DND-41 (cell line): ENCODE measurements around the gene ETFDH.
A peak's percentile ranks its signal among the peaks of the same experiment; 100 is the strongest.
"Not testable (repeated sequence)": the region's sequence is repeated elsewhere in the genome, so short reads cannot be mapped to it uniquely, and the experiment has no call there.

ENCODE experiments used
- ATAC-seq: fragments of 200-7000 bp; cut with Tn5 transposase; 3 replicates; pipeline ENCODE4 v1.9.1; 2021; ENCODE audit warnings: low read depth; ENCODE audit not compliant: insufficient read depth
- DNase-seq: peaks from one replicate; pipeline ENCODE4 v3.0.0-alpha.2; 2020
- H2AFZ ChIP-seq: 2 replicates; pipeline ENCODE4 v1.6.0; 2012; ENCODE audit warnings: low read depth, low read length
- H3K27ac ChIP-seq: 2 replicates; pipeline ENCODE4 v1.5.1; 2012; ENCODE audit warnings: low read length, inconsistent platforms
- H3K27me3 ChIP-seq: fragments of 200-600 bp; sonication (generic); 2 replicates; pipeline ENCODE4 v1.6.0; 2012; ENCODE audit warnings: low read length, mild to moderate bottlenecking, inconsistent platforms; ENCODE audit not compliant: insufficient read depth, poor library complexity
- H3K36me3 ChIP-seq: 2 replicates; pipeline ENCODE4 v1.5.1; 2012; ENCODE audit warnings: low read length, inconsistent platforms; ENCODE audit not compliant: insufficient read depth
- H3K4me1 ChIP-seq: 2 replicates; pipeline ENCODE4 v1.5.1; 2012; ENCODE audit warnings: mild to moderate bottlenecking, low read length; ENCODE audit not compliant: insufficient read depth
- H3K4me2 ChIP-seq: 2 replicates; pipeline ENCODE4 v1.6.0; 2012; ENCODE audit warnings: mild to moderate bottlenecking, moderate library complexity, low read length, inconsistent platforms; ENCODE audit not compliant: insufficient read depth
- H3K4me3 ChIP-seq, 2 experiments: fragments of 200-600 bp in 1 of 2; shearing (Covaris generic) in 1 of 2; 2 replicates each; pipeline ENCODE4 v1.5.1; 2012 to 2016; ENCODE audit warnings: inconsistent platforms in 2 of 2, low read length in 2 of 2, mild to moderate bottlenecking in 2 of 2, low read depth in 1 of 2, moderate library complexity in 1 of 2
- H3K79me2 ChIP-seq: 2 replicates; pipeline ENCODE4 v1.6.0; 2012; ENCODE audit warnings: low read length, inconsistent platforms; ENCODE audit not compliant: insufficient read depth
- H3K9ac ChIP-seq: 2 replicates; pipeline ENCODE4 v1.6.0; 2012; ENCODE audit warnings: low read depth, mild to moderate bottlenecking, inconsistent platforms, low read length, moderate library complexity
- H3K9me3 ChIP-seq: 2 replicates; pipeline ENCODE4 v1.5.1; 2012; ENCODE audit warnings: low read length, moderate library complexity, mild to moderate bottlenecking, inconsistent platforms; ENCODE audit not compliant: insufficient read depth, severe bottlenecking
- H4K20me1 ChIP-seq: 2 replicates; pipeline ENCODE4 v1.6.0; 2012; ENCODE audit warnings: low read length; ENCODE audit not compliant: insufficient read depth
- EZH2 ChIP-seq: IDR thresholded peaks from 3 replicates; pipeline ENCODE4 v1.6.1; 2012; ENCODE audit warnings: borderline replicate concordance, low read depth, mild to moderate bottlenecking, moderate library complexity, low read length, inconsistent platforms; ENCODE audit not compliant: severe bottlenecking
- TF ChIP-seq, protein P1 (sequence below): IDR thresholded peaks from 2 replicates; pipeline ENCODE4 v1.5.1; 2012; ENCODE audit warnings: borderline replicate concordance, low read length, moderate library complexity, mild to moderate bottlenecking; ENCODE audit not compliant: poor library complexity, severe bottlenecking; ENCODE audit errors: extremely low read depth

ETFDH gene

DNA sequence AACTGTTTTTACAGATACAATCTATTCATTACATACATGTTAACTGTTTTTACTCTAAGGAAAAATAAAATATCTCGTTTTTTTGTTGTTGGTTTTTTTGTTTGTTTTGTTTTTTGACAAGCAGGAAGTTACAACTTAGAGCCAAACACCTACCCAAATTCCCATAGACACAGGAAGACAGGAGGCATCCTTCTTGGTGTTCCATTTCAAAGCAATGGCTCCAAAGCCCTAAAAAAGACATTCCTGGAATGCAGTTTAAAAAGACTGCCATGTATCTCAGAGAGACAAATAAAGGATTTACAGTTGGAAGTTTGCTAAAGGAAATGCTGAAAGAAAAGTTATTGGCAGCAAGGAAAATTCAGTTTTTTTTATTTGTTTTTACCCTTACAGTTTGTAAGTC is 16.7 kb downstream of the ETFDH start:
- DNase-seq, result no peak
- H3K27me3 ChIP-seq, result no peaks in the 10 kb centered on the region
- no peaks in the 10 kb centered on the region for H3K79me2 ChIP-seq
- H2AFZ ChIP-seq, result no peak overlapping the region
- peaks cover 11% of the 10 kb centered on the region; the same call in 1 of the 2 replicates for H3K36me3 ChIP-seq
- no peak overlapping the region for H3K27ac ChIP-seq
- H4K20me1 ChIP-seq, result no peaks in the 10 kb centered on the region
- H3K4me1 ChIP-seq, result no peaks in the 10 kb centered on the region
- H3K4me3 ChIP-seq, result no peak overlapping the region
- no peaks in the 10 kb centered on the region for H3K9me3 ChIP-seq
- no peak for TF ChIP-seq EZH2
- TF ChIP-seq, protein P1, sequence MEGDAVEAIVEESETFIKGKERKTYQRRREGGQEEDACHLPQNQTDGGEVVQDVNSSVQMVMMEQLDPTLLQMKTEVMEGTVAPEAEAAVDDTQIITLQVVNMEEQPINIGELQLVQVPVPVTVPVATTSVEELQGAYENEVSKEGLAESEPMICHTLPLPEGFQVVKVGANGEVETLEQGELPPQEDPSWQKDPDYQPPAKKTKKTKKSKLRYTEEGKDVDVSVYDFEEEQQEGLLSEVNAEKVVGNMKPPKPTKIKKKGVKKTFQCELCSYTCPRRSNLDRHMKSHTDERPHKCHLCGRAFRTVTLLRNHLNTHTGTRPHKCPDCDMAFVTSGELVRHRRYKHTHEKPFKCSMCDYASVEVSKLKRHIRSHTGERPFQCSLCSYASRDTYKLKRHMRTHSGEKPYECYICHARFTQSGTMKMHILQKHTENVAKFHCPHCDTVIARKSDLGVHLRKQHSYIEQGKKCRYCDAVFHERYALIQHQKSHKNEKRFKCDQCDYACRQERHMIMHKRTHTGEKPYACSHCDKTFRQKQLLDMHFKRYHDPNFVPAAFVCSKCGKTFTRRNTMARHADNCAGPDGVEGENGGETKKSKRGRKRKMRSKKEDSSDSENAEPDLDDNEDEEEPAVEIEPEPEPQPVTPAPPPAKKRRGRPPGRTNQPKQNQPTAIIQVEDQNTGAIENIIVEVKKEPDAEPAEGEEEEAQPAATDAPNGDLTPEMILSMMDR, result no peak
- H3K4me2 ChIP-seq, result no peak overlapping the region
- ATAC-seq, result no peak
- H3K9ac ChIP-seq, result no peak overlapping the region

DNA sequence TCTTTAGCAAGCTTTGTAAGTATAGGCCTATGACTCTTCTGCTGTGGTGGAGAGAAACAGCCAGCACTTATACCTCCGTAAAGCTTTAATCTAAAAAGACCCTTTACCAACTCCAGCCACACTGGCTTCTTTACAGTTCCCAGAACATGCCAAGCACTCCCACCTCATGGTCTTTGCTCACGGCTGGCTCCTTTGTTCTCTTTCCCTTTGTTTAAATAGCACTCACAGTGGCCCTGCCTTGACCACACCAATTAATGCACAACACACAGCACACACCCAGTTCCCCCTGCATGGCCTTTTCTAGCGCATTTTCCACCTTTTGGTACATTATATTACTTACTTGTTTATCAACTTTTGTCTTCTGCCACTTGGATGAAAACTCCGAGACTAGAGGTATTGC is 32.2 kb downstream of the ETFDH start:
- Histone ChIP-seq H3K9me3 (no peaks in the 10 kb centered on the region), H2AFZ (no peak overlapping the region), H3K4me3 (no peak overlapping the region), H3K27ac (no peak overlapping the region), H3K36me3 (peaks cover 34% of the 10 kb centered on the region; the same call in 1 of the 2 replicates), H4K20me1 (no peaks in the 10 kb centered on the region), H3K4me2 (no peak overlapping the region), H3K4me1 (no peaks in the 10 kb centered on the region), H3K27me3 (no peaks in the 10 kb centered on the region), H3K79me2 (no peaks in the 10 kb centered on the region), H3K9ac (no peak overlapping the region)
- DNase-seq, result no peak
- TF ChIP-seq, protein P1, result no peak
- no peak for TF ChIP-seq EZH2
- ATAC-seq, result no peak

DNA sequence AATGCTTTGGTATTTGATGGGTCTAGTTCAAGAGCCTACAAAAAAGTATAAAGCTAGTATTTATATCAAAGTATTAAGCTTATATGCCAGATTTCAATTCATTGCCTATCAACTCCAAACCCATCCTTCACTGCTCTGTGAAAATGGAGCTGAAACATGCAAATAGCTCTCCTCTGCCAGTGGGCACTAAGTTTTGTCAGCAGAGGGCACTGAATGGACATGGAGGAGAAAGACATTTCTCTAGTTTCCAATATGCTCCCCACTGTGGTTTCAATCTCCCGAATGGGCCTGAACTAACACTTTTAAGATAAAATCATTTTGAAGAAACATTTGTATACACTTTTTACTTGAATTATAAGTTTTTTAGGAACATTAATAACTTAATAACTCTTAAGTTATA is 38.7 kb downstream of the ETFDH start:
- no peak overlapping the region for H3K4me3 ChIP-seq
- TF ChIP-seq, protein P1, result peak; percentile 32
- no peak for TF ChIP-seq EZH2
- no peaks in the 10 kb centered on the region for H4K20me1 ChIP-seq
- H3K27me3 ChIP-seq, result no peaks in the 10 kb centered on the region
- no peak overlapping the region for H2AFZ ChIP-seq
- DNase-seq, result no peak
- H3K79me2 ChIP-seq, result no peaks in the 10 kb centered on the region
- no peak overlapping the region for H3K4me2 ChIP-seq
- H3K27ac ChIP-seq, result no peak overlapping the region
- H3K9ac ChIP-seq, result no peak overlapping the region
- H3K36me3 ChIP-seq, result peaks cover 63% of the 10 kb centered on the region; the same call in 1 of the 2 replicates
- no peak for ATAC-seq
- H3K9me3 ChIP-seq, result no peaks in the 10 kb centered on the region
- no peaks in the 10 kb centered on the region for H3K4me1 ChIP-seq

DNA sequence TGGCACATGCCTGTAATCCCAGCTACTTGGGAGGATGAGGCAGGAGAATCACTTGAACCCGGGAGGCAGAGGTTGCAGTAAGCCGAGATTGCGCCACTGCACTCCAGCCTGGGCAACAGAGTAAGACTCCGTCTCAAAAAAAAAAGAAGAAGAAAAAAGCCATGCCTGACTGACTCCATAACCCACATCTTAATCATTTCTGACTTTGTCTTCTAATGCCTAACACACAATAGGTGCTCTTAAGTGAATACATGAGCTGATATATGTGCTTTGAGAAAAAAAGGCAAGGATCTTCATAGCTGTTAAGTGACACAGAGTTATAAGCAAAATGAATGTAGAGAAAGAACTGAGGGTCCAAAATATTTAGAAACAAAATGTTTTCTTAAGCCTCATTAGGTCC is 40.5 kb downstream of the ETFDH start:
- not testable (repeated sequence) for H3K27me3 ChIP-seq, H3K9ac ChIP-seq, H3K4me3 ChIP-seq, H4K20me1 ChIP-seq, ATAC-seq, DNase-seq, H3K4me1 ChIP-seq, H2AFZ ChIP-seq, H3K4me2 ChIP-seq, H3K27ac ChIP-seq, H3K79me2 ChIP-seq, H3K9me3 ChIP-seq
- H3K36me3 ChIP-seq, result peaks cover 54% of the 10 kb centered on the region; the same call in 1 of the 2 replicates
